ENCODE data around the gene RAN.

RAN gene

DNA sequence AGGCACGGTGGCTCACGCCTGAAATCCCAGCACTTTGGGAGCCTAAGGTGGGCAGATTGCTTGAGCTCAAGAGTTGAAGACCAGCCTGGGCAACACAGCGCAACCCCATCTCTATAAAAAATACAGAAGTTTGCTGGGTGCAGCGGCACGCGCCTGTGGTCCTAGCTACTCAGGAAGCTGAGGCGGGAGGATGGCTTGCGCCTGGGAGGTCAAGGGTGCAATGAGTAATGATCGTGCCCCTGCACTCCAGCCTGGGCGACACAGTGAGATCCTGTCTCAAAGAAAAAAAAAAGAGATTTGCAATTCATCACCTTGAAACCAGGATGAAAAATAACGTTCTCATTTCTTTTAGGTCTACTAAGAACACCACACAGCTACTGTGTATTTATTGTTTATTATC, 36.9 kb upstream of the RAN start:
- TF ChIP-seq GABPA (IDR thresholded peaks at IDR 0.05; ENCODE audit: low read depth) (no peak), REST (IDR thresholded peaks at IDR 0.05; ENCODE audit: insufficient replicate concordance, low read depth) (no peak), SPI1 (IDR thresholded peaks at IDR 0.05; ENCODE audit: borderline replicate concordance, low read depth) (no peak), POLR2AphosphoS5 (IDR thresholded peaks at IDR 0.05; ENCODE audit: low read depth) (no peak)
- TF ChIP-seq, protein P1, sequence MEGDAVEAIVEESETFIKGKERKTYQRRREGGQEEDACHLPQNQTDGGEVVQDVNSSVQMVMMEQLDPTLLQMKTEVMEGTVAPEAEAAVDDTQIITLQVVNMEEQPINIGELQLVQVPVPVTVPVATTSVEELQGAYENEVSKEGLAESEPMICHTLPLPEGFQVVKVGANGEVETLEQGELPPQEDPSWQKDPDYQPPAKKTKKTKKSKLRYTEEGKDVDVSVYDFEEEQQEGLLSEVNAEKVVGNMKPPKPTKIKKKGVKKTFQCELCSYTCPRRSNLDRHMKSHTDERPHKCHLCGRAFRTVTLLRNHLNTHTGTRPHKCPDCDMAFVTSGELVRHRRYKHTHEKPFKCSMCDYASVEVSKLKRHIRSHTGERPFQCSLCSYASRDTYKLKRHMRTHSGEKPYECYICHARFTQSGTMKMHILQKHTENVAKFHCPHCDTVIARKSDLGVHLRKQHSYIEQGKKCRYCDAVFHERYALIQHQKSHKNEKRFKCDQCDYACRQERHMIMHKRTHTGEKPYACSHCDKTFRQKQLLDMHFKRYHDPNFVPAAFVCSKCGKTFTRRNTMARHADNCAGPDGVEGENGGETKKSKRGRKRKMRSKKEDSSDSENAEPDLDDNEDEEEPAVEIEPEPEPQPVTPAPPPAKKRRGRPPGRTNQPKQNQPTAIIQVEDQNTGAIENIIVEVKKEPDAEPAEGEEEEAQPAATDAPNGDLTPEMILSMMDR (IDR thresholded peaks at IDR 0.05; ENCODE audit: insufficient read depth, low read length): no peak
- no peak overlapping the region for H3K27ac ChIP-seq (replicated peaks)
- DNase-seq (ENCODE audit: low read depth in 1 of 2, low spot score in 1 of 2): peak in 1 of 2 experiments; percentile 56
- no peaks in the 10 kb centered on the region for H3K27me3 ChIP-seq (ENCODE audit: insufficient read depth, poor library complexity, severe bottlenecking)
- no peak overlapping the region for H3K4me3 ChIP-seq (replicated peaks; ENCODE audit: insufficient read depth, low read length)

DNA sequence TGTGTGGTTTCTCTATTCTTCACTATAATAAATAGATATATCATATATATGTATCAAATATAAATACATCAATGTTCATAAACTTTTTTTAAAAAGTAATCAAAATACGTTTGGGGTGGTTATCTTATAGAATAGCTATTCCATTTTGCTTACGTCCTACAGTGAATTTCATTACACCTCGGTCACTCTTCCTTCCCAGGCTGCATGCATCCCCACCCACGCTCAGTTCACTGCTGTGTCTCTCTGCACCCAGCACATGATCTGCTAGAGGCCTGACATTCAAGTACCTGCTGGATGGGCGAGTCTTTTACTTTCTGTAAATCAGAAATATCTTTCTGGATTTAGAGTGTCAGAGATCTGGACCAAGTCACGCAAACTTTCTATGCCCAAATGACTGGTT, 36.4 kb upstream of the RAN start:
- TF ChIP-seq GABPA (IDR thresholded peaks at IDR 0.05; ENCODE audit: low read depth): no peak
- TF ChIP-seq SPI1 (IDR thresholded peaks at IDR 0.05; ENCODE audit: borderline replicate concordance, low read depth): no peak
- TF ChIP-seq REST (IDR thresholded peaks at IDR 0.05; ENCODE audit: insufficient replicate concordance, low read depth): no peak
- TF ChIP-seq, protein P1 (IDR thresholded peaks at IDR 0.05; ENCODE audit: insufficient read depth, low read length): no peak
- TF ChIP-seq POLR2AphosphoS5 (IDR thresholded peaks at IDR 0.05; ENCODE audit: low read depth): no peak
- Histone ChIP-seq H3K27me3 (ENCODE audit: insufficient read depth, poor library complexity, severe bottlenecking) (no peaks in the 10 kb centered on the region), H3K4me3 (replicated peaks; ENCODE audit: insufficient read depth, low read length) (no peak overlapping the region), H3K27ac (replicated peaks) (no peak overlapping the region)
- DNase-seq (ENCODE audit: low read depth in 1 of 2, low spot score in 1 of 2): no peak

DNA sequence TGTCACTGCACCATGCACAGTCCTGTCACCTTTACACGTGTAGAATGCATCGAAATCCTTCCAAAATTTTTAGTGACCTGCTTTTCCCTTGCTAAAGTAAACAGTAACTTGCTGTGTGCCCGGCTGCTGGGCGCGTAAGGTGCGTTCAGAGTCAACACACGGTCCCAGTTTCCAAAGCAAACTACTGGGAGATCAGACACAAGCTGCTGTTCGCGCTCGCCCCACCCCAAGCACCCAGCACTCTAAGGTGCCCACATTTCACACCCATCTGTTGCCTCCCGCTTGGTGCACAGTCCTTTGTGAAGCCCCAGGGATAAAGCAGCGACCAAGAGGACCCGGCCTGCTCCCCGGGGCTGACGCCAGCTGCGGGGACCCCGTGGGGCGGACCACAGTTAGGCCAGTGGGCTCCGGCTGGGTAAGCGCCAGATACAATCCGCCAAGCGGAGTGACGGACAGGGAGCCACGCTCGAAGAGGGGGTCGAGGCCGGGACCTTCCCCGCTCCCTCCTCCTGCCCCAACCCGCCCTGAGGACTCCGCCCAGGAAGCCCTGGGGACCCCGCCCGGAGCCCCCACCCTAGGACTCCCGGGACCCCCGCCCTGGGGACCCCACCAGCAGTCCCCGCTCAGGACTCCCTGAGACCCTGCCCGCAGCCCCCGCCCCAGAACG, 33.4 kb upstream of the RAN start:
- no peak for DNase-seq (ENCODE audit: low read depth in 1 of 2, low spot score in 1 of 2)
- no peak overlapping the region for H3K27ac ChIP-seq (replicated peaks)
- H3K4me3 ChIP-seq (replicated peaks; ENCODE audit: insufficient read depth, low read length): peak overlapping the region; percentile 62
- no peak for TF ChIP-seq SPI1 (IDR thresholded peaks at IDR 0.05; ENCODE audit: borderline replicate concordance, low read depth)
- no peaks in the 10 kb centered on the region for H3K27me3 ChIP-seq (ENCODE audit: insufficient read depth, poor library complexity, severe bottlenecking)

DNA sequence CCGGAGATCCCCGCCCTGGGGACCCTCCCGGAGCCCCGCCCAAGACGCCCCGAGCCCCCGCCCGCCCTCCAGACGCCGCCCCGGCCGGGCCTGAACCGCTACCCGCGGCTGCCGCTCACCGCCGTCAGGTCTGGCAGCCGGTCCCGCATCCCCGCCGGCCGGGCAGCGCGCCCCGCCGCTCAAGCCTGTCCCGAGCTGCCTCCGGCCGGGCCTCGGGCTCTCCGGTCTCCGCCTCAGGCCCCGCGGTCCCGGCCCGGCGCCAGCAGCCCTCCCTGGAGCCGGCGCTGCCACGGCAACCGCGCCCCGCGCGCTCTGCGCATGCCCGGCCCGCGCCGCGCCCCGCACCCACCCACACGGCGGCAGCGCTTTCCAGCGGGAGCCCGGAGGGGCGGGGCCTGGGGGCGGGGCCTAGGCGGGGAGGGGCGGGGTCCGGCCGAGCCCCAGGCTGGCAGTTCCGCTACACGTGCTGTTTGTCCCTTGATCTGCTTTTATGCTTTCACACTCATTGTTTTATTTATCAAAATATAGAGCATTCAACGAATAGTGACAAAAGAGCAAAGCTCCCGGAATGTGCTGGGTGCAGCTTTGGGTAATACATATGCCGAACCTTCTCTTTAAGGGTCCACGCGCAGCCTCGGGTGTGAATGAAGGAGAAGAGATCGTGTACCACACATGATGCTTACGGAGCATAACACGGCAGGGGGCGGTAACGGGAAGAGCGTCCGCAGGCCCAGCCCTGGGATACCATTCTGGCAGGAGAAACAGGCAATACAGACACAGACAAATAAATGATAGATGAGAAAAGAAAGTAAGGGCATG, 32.7 kb upstream of the RAN start, which contains the start of gene STX2:
STX2 (minus strand) TSS at position 300 of the 819 bp plus-strand sequence; CDS start at position 149, 151 bp downstream.
- no peaks in the 10 kb centered on the region for H3K27me3 ChIP-seq (ENCODE audit: insufficient read depth, poor library complexity, severe bottlenecking)
- H3K4me3 ChIP-seq (replicated peaks; ENCODE audit: insufficient read depth, low read length): peak within 1 kb of the TSS; percentile 62
- no peak within 1 kb of the TSS for H3K27ac ChIP-seq (replicated peaks)
- peak; percentile 45 to 69 for DNase-seq (ENCODE audit: low read depth in 1 of 2, low spot score in 1 of 2)
- TF ChIP-seq REST (IDR thresholded peaks at IDR 0.05; ENCODE audit: insufficient replicate concordance, low read depth) (no peak), GABPA (IDR thresholded peaks at IDR 0.05; ENCODE audit: low read depth) (no peak), POLR2AphosphoS5 (IDR thresholded peaks at IDR 0.05; ENCODE audit: low read depth) (no peak), SPI1 (IDR thresholded peaks at IDR 0.05; ENCODE audit: borderline replicate concordance, low read depth) (no peak)
- TF ChIP-seq, protein P1 (IDR thresholded peaks at IDR 0.05; ENCODE audit: insufficient read depth, low read length): no peak

All from HL-60 (cell line).